GM19023 (cell line): Measurements from ENCODE around the gene PRICKLE3.
A peak's percentile ranks its signal among the peaks of the same experiment; 100 is the strongest.
"Not testable (repeated sequence)": the region's sequence is repeated elsewhere in the genome, so short reads cannot be mapped to it uniquely, and the experiment has no call there.

Experiments
- ATAC-seq: cut with Tn5 transposase; IDR thresholded peaks from one replicate; pipeline ENCODE4 v1.9.1; 2021; ENCODE audit warnings: mild to moderate bottlenecking, moderate library complexity; ENCODE audit not compliant: unreplicated experiment

PRICKLE3 gene

GRCh38 chrX:49161632-49162031 is 24.5 kb downstream of the PRICKLE3 start:
- ATAC-seq: no peak

DNA sequence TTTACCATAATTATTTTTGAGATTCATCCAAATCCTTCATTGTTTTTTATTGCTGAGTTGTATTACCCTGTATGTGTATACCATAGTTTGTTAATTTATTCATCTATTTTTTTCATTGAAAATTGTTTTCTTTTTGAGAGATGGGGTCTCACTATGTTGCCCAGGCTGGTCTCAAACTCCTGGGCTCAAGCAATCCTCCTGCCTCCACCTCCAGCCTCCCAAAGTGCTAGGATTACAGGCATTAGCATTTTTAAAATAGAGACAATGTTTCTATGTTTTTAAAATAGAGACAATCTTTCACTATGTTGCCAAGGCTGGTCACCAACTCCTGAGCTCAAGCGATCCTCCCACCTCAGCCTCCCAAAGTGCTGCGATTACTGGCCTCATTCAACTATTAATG is 25.3 kb downstream of the PRICKLE3 start:
- no peak for ATAC-seq

- no peak for ATAC-seq
Measured at GRCh38 chrX:49157194-49157593, 29.0 kb downstream of the PRICKLE3 start.

DNA sequence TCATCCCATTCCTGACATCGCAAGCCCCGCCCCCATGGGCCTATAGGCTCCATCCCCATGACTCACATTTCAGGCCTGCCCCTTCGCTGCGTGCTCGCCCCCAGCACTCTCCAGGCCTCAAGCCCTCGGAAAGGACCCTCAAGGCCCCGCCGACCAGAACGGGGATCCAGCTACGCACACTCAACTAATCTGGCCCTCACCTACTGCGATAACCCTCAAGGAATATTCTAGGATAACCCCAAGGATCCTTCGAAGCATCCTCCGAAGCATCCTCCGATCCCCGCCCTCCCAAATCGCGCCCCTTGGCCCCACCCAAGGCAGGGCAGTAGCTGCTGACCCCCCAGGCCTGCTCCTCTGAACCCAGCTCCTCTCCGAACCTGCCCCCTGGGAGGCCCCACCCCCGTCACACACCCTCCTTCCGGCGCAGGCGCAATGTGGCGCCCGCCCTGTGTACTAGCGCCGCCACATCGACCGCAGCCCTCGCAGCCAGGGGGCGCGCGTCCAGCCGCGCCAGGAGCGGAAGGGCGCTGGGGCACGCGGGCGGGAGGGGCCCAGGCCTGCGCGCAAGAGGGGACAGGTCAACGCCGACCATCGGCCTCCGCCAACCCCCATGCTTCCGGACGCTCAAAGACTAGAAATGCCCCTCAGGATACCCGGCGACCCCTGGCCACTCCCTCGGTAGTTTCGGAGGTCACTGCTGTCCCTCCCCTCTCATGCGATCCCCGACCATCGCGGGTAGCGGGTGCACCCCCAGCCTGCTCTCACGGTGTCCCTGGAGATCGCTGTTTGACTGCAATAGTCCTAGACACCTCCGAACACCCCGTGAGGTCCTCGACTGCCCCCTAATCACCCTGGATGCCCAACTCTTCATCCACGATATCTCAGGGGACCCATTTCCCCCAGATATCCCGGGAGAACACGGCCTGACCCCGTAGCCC is 30.0 kb downstream of the PRICKLE3 start:
- ATAC-seq: peak; percentile 84

- ATAC-seq: peak; percentile 10
Measured at GRCh38 chrX:49155243-49155899, 30.8 kb downstream of the PRICKLE3 start.

DNA sequence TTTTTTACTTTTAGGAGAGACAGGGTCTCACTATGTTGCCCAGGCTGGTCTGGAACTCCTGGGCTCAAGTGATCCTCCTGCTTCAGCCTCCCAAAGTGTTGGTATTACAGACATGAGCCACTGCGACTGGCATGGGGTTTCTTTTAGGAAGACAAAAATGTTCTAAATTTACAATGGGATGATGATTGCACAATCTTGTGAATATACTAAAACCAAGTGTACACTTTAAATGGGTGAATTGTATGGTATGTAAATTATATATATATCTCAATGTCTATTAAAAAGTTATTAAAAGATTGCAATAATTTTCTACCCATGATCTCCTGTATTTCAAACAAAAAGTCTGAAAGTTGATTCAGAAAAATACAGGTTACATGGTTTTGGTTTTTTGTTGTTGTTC is 32.7 kb downstream of the PRICKLE3 start:
- ATAC-seq: no peak

DNA sequence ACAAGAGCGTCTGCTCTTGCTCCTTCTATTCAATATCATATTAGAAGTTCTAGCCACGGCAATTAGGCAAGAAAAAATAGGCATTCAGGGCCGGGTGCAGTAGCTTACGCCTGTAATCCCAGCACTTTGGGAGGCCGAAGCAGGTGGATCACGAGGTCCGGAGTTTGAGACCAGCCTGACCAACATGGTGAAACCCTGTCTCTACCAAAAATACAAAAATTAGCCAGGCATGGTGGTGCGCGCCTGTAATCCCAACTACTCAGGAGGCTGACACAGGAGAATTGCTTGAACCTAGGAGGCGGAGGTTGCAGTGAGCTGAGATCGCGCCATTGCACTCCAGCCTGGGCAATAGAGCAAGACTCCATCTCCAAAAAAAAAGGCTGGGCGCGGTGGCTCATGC is 36.9 kb downstream of the PRICKLE3 start:
- ATAC-seq: not testable (repeated sequence)

DNA sequence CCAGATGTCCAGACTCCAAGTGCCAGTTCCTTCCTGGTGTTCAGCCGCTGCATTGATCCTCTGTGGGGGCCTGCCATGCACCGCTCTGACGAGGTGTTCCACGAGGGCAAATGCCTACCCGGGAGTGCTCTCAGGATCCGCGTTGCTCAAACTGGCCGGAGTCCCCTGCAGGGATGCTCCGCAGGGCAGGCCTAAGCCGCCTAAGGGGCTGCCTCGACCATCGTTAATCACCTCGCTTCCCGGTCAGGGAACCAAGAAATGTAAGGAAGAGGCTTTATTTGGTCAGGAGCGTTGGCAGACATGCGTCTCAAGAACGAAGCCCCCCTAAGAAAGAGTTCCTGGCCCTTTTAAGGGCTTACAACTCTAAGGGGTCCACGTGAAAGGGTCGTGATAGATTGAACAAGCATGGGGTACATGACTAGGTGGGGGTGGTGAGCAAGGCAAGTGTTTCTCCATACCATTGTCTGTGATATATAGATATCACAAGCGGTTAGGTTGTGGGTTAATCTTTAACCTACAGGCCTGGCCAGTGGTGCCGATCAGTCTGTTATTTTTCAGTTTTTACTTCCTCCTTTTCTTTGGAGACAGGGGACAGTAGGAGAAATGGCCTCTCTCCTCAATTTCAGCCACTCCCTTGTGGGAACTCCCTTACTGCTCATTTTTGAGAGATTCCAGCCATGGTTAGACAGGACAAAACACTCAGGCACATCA is 37.6 kb downstream of the PRICKLE3 start:
- not testable (repeated sequence) for ATAC-seq

DNA sequence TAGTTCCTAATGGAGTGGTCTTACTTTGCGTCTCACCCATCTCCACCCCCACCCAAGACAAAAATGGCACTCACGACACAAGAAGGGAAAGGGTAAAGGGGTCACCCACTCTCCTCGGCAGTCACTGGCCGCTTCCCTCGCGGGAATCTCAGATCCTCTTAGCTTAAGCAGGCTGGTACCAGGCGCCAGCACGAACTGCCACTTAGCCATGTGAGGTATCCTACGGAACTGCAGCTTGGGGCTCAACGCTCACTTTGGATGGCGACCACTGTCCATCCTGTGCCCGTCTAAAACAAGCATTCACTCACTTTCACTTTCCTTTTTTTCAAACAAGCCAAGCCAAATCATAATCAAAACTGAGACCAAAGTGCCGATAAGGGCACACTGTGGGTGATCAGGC is 38.2 kb downstream of the PRICKLE3 start:
- ATAC-seq: no peak

GRCh38 chrX:49147282-49147681 is 38.9 kb downstream of the PRICKLE3 start:
- no peak for ATAC-seq

DNA sequence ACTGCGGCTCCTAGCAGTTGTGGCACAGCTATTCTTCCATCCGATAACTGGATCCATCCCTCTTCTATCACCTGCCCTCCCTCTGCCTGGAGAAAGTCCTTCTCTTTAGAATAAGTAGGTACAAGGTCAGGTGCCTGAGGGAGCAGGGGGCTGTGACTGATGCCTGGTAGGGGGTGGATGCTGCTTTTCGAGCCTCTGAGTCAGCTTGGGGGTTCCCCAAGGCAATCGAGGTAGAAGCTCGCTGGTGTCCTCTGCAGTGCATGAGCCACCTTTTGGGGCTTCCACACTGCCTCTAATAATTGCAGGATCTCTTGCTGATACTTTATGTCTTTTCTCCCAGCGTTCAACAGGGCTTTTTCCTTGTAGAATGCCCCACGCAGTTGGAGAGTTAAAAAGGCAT is 43.0 kb downstream of the PRICKLE3 start:
- not testable (repeated sequence) for ATAC-seq

- not testable (repeated sequence) for ATAC-seq
Measured at GRCh38 chrX:49142264-49142663, 43.9 kb downstream of the PRICKLE3 start.

GRCh38 chrX:49139713-49140112 is 46.5 kb downstream of the PRICKLE3 start:
- no peak for ATAC-seq

DNA sequence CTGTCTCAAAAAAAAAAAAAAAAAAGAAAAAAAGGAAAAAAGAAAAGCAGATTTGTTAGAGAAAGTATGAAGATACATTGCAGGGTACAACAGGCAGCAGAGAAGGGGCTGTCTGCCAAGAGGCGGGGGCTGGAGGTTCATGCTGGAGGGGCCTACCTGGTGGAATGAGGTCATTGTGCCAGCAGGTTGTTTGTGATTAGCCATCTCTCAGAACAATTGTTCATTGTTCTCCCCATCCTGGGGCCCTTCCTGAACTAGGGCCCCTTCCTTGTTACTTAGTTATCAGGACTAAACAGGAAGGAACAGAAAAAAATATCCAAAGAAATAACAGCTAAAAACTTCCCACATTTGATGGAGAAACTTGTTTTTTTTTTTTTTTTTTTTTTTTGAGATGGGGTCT is 48.7 kb downstream of the PRICKLE3 start:
- no peak for ATAC-seq

DNA sequence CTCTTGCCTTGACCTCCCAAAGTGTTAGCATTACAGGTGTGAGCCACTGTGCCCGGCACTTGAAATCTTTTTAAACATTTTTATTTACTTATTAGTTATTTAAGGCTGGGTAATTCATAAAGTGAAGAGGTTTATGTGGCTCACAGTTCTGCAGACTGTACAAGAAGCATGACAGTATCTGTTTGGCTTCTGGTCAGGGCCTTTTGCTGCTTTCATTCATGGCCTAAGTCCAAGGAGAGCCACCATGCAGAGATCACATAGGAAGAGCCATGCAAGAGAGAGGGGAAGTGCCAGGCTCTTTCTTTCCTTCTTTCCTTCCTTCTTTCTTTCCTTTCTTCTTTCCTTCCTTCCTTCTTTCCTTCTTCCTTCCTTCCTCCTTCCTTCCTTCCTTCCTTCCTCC is 52.4 kb downstream of the PRICKLE3 start:
- no peak for ATAC-seq

GRCh38 chrX:49132275-49132674 is 53.9 kb downstream of the PRICKLE3 start:
- not testable (repeated sequence) for ATAC-seq

GRCh38 chrX:49129427-49129826 is 56.7 kb downstream of the PRICKLE3 start:
- no peak for ATAC-seq

DNA sequence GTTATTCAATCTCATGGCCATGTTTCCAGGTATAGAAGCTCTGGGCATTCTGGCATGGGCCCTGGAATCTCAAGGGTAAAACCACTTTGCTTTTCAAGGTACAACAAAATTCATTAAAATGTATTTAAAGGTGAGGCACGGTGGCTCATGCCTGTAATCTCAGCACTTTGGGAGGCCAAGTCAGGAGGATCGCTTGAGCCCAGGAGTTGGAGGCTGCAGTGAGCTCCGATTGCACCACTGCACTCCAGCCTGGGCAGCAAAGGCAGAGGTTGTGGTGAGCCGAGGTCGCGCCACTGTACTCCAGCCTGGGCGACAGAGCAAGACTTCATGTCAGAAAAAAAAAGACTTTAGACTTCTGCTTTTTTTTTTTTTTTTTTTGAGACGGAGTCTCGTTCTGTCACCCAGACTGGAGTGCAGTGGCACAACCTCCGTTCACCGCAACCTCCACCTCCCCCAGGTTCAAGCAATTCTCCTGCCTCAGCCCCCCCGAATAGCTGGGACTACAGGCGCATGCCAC is 58.4 kb downstream of the PRICKLE3 start:
- not testable (repeated sequence) for ATAC-seq
